Suprapubic skin (tissue), 4 donors: Measurements from ENCODE around the gene HTATSF1. TPM values are rescaled to one million over a fixed set of nuclear protein-coding genes. Genes with fewer than 3 reads are reported as not detected.

ENCODE experiments used
- DNase-seq, 2 donors: peaks; one replicate each; pipeline ENCODE4 v3.0.0-alpha.2; 2019; ENCODE audit warnings: low spot score in 2 of 2
- H3K27ac ChIP-seq: fragments of 200-600 bp; sonication (generic); one replicate; pipeline ENCODE4 v1.5.1; 2019
- H3K27me3 ChIP-seq: fragments of 200-600 bp; sonication (generic); one replicate; pipeline ENCODE4 v1.5.1; 2019
- H3K36me3 ChIP-seq: fragments of 200-600 bp; sonication (generic); one replicate; pipeline ENCODE4 v1.5.1; 2019
- H3K4me1 ChIP-seq: fragments of 200-600 bp; sonication (generic); one replicate; pipeline ENCODE4 v1.5.1; 2019
- H3K4me3 ChIP-seq: fragments of 200-600 bp; sonication (generic); one replicate; pipeline ENCODE4 v1.5.1; 2019; ENCODE audit warnings: mild to moderate bottlenecking
- H3K9me3 ChIP-seq: fragments of 200-600 bp; sonication (generic); one replicate; pipeline ENCODE4 v1.5.1; 2019
- EP300 ChIP-seq: sonication (generic); formaldehyde crosslinking; IDR thresholded peaks from one replicate; pipeline ENCODE4 v1.6.1; 2017; ENCODE audit warnings: antibody characterized with exemption
- POLR2A ChIP-seq, 2 donors: fragments of 450-650 bp; IDR thresholded peaks; one replicate each; pipeline ENCODE4 v1.6.1; 2017; ENCODE audit warnings: antibody characterized with exemption in 2 of 2, mild to moderate bottlenecking in 2 of 2, moderate library complexity in 2 of 2
- POLR2AphosphoS5 ChIP-seq, 3 donors: sonication (generic); formaldehyde crosslinking; IDR thresholded peaks; one replicate each; pipeline ENCODE4 v1.6.1; 2017; ENCODE audit warnings: antibody characterized with exemption in 3 of 3
- WGBS: methylation state at CpG from one replicate; pipeline ENCODE4 v1.1.5; 2018; 5-methylcytosine and 5-hydroxymethylcytosine counted together
- total RNA-seq, 4 donors: library from RNA; depleted of rRNA; stranded (reverse); fragments of >200 nt; gene quantifications; one replicate each; pipeline ENCODE4 v1.1.0, GENCODE V29; 2016
- TF ChIP-seq, protein P1 (sequence below), 2 donors: fragments of 200-600 bp in 1 of 2; fragments of 450-650 bp in 1 of 2; sonication (generic) in 1 of 2; IDR thresholded peaks; one replicate each; pipeline ENCODE4 v1.5.1; 2016 to 2019; ENCODE audit warnings: antibody characterized with exemption in 2 of 2, mild to moderate bottlenecking in 1 of 2, moderate library complexity in 1 of 2

The HTATSF1 gene
- total RNA-seq, 4 donors from 2014 or later, result 32.6 to 49.1 (median 46.7) TPM

DNA sequence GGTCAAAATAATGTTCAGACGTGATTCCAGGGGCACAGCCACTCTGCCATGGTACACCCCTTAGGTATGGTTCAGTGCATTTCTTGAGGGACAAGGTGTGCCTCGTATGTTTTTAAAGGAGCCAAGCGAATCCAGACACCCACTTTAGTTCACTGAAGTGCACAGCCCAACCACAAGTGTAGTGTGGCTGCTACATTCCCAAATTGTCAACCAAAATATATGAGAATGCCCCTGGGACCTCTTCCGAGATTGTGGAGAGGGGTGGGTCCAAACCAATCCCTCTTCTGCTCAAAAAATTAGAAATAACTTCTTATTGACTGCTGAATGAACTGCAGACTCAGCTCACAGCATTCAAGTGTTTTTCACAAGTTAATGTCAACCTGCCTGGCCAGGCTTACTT lies 17.0 kb upstream of the HTATSF1 start:
- no peak for DNase-seq
- no peaks in the 10 kb centered on the region for H3K9me3 ChIP-seq
- H3K4me1 ChIP-seq, result no peaks in the 10 kb centered on the region
- 26% methylated on average over 4 of the region's 4 CpGs for WGBS
- no peaks in the 10 kb centered on the region for H3K27me3 ChIP-seq
- no peak overlapping the region for H3K27ac ChIP-seq
- TF ChIP-seq POLR2AphosphoS5 (IDR thresholded peaks at IDR 0.05) (no peak), POLR2A (IDR thresholded peaks at IDR 0.05) (no peak), EP300 (no peak)
- TF ChIP-seq, protein P1, sequence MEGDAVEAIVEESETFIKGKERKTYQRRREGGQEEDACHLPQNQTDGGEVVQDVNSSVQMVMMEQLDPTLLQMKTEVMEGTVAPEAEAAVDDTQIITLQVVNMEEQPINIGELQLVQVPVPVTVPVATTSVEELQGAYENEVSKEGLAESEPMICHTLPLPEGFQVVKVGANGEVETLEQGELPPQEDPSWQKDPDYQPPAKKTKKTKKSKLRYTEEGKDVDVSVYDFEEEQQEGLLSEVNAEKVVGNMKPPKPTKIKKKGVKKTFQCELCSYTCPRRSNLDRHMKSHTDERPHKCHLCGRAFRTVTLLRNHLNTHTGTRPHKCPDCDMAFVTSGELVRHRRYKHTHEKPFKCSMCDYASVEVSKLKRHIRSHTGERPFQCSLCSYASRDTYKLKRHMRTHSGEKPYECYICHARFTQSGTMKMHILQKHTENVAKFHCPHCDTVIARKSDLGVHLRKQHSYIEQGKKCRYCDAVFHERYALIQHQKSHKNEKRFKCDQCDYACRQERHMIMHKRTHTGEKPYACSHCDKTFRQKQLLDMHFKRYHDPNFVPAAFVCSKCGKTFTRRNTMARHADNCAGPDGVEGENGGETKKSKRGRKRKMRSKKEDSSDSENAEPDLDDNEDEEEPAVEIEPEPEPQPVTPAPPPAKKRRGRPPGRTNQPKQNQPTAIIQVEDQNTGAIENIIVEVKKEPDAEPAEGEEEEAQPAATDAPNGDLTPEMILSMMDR (IDR thresholded peaks at IDR 0.05), result no peak
- no peak overlapping the region for H3K4me3 ChIP-seq
- no peaks in the 10 kb centered on the region for H3K36me3 ChIP-seq

DNA sequence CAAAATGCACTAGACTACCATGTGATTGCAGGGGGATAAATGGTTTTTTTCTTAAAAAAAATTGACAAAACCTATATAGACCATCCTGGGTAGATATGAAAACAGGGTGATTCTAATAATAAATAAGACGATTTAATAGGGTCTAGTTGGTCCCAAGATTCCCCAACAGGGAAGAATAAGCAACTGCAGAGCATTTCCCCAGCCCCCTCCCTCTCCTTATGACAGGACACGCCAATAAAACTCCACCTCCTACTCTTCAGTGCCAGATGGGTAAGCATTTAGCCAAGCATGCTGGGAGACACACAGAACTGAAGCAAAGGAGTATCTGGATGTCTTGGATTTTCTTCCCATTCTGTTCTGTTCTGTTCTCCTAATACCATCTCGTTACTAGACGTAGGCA lies 9.7 kb upstream of the HTATSF1 start, which contains the start of gene BRS3:
Gene BRS3 (plus strand): TSS at position 301 of the 400 bp plus-strand sequence. CDS start 168 bp downstream, outside the sequence.
- Histone ChIP-seq H3K4me1 (no peaks in the 10 kb centered on the region), H3K9me3 (no peaks in the 10 kb centered on the region), H3K27me3 (peaks cover 14% of the 10 kb centered on the region), H3K27ac (no peak within 1 kb of the TSS), H3K4me3 (no peak within 1 kb of the TSS), H3K36me3 (no peaks in the 10 kb centered on the region)
- no peak for DNase-seq
- 65% methylated on average over 4 of the region's 4 CpGs for WGBS
- TF ChIP-seq POLR2AphosphoS5 (IDR thresholded peaks at IDR 0.05), result no peak
- TF ChIP-seq POLR2A (IDR thresholded peaks at IDR 0.05), result no peak
- TF ChIP-seq, protein P1 (IDR thresholded peaks at IDR 0.05), result no peak
- TF ChIP-seq EP300, result no peak

DNA sequence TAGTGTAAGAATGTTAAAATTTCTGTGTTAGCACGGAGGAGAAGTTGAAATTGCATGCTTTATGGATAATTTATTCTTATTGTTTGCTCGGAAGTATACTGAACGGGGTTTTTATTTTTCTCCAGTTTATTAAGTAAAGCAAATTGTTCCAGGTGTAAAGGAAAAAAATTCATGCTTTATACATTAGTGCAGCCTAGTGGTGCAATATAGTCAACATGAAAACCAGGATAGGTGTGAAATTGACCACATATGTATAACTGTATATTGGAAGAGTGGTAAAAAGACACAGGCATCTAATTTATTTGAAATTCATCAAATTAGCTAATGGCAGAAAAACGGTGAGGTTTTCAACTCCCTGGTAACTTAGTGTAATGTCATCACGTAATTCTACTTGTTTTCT lies 8.7 kb upstream of the HTATSF1 start:
- Histone ChIP-seq H3K4me3 (no peak overlapping the region), H3K4me1 (no peaks in the 10 kb centered on the region), H3K27me3 (peaks cover 14% of the 10 kb centered on the region), H3K36me3 (no peaks in the 10 kb centered on the region), H3K9me3 (no peaks in the 10 kb centered on the region), H3K27ac (no peak overlapping the region)
- 41% methylated on average over 5 of the region's 5 CpGs for WGBS
- DNase-seq, result no peak
- no peak for TF ChIP-seq POLR2A (IDR thresholded peaks at IDR 0.05)
- no peak for TF ChIP-seq EP300
- TF ChIP-seq, protein P1 (IDR thresholded peaks at IDR 0.05), result no peak
- TF ChIP-seq POLR2AphosphoS5 (IDR thresholded peaks at IDR 0.05), result no peak

DNA sequence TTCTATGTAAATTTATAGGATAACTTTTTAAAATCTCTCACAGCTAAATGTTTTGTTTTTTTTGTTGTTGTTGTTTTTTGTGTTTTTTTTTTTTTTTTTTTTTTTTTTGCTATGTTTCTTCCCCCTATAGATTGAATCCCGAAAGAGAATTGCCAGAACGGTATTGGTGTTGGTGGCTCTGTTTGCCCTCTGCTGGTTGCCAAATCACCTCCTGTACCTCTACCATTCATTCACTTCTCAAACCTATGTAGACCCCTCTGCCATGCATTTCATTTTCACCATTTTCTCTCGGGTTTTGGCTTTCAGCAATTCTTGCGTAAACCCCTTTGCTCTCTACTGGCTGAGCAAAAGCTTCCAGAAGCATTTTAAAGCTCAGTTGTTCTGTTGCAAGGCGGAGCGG lies 5.6 kb upstream of the HTATSF1 start:
- Histone ChIP-seq H3K27me3 (peaks cover 14% of the 10 kb centered on the region), H3K27ac (no peak overlapping the region), H3K9me3 (no peaks in the 10 kb centered on the region), H3K4me3 (no peak overlapping the region), H3K4me1 (no peaks in the 10 kb centered on the region), H3K36me3 (no peaks in the 10 kb centered on the region)
- no peak for DNase-seq
- WGBS, result 66% methylated on average over 6 of the region's 6 CpGs
- TF ChIP-seq POLR2A (IDR thresholded peaks at IDR 0.05), result no peak
- TF ChIP-seq, protein P1 (IDR thresholded peaks at IDR 0.05), result no peak
- no peak for TF ChIP-seq POLR2AphosphoS5 (IDR thresholded peaks at IDR 0.05)
- no peak for TF ChIP-seq EP300

DNA sequence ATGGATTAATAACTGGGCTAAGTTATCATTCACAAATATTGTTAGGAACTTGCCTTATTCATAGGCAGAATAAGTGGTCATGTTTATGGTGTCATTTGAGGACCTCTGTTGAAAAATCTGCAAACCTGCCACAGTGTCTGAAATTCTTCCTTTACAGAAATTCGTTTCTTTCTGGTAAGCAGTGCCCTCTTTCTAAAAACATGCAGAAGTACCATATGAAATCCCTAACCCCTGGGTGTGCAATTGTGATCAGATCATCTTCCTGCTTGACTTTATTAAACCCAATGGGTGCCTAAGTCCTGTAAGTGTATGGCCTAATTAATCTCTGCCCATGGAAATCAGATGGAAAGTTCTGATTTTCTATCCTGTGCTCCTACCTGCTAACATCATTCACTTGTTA lies 4.4 kb upstream of the HTATSF1 start:
- no peaks in the 10 kb centered on the region for H3K36me3 ChIP-seq
- H3K4me1 ChIP-seq, result peaks cover 2% of the 10 kb centered on the region
- H3K4me3 ChIP-seq, result no peak overlapping the region
- H3K27me3 ChIP-seq, result peaks cover 14% of the 10 kb centered on the region
- WGBS, result 13% methylated on average over 1 of the region's 1 CpG
- no peak overlapping the region for H3K27ac ChIP-seq
- no peaks in the 10 kb centered on the region for H3K9me3 ChIP-seq
- TF ChIP-seq EP300, result no peak
- no peak for DNase-seq

DNA sequence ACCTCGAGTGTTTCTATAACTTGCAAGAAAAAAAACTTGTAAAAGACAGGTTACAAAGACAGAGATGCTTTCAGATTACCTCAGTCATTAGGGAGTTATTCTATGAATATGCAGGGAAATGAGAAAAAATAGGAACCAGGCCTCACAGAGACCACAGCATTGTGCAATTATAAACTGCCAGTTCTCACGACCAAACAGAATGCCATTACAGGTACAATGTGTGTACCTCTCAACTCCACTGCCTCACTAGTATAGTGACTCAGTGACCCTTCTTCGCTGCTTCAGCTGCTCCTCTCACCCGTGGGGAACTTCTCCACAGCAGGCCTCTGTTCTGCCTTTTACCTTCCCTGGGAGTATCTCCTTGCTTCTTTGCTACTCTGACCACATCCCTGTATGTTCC lies 2.3 kb upstream of the HTATSF1 start:
- Histone ChIP-seq H3K4me1 (peaks cover 9% of the 10 kb centered on the region), H3K36me3 (no peaks in the 10 kb centered on the region), H3K4me3 (no peak overlapping the region), H3K27ac (no peak overlapping the region), H3K27me3 (peaks cover 11% of the 10 kb centered on the region), H3K9me3 (no peaks in the 10 kb centered on the region)
- DNase-seq, result no peak
- 82% methylated on average over 4 of the region's 4 CpGs for WGBS
- TF ChIP-seq, protein P1 (IDR thresholded peaks at IDR 0.05), result no peak
- TF ChIP-seq EP300 (no peak), POLR2AphosphoS5 (IDR thresholded peaks at IDR 0.05) (no peak), POLR2A (IDR thresholded peaks at IDR 0.05) (no peak)
